ENCODE results near the gene BSDC1. TPM values are rescaled to one million over a fixed set of nuclear protein-coding genes. Genes with fewer than 3 reads are reported as not detected.
A peak's percentile ranks its signal among the peaks of the same experiment; 100 is the strongest.
"Not testable (repeated sequence)": the region's sequence is repeated elsewhere in the genome, so short reads cannot be mapped to it uniquely, and the experiment has no call there.

Gene BSDC1
- total RNA-seq, 4 donors from 2014 or later, result 89.1 to 140 (median 109) TPM

DNA sequence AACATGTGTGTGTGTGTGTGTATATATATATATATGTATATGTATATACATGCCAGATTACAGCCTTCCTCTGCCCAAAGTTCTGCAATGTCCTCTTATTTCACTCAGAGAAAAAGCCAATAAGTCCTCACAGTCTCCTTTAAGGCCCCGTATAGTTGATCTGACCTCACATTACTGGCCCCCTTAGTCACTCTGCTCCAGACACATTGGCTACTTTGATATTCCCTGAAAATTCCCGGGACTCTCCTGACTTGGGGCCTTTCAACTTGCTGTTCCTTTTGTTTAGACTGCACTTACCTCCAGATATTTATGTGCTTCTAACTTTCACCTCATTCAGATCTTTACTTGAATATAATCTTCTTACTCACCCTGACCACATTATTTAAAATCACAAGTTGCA, 4.2 kb upstream of the BSDC1 start:
- H3K27ac ChIP-seq, result no peak overlapping the region
- H3K4me1 ChIP-seq, result peaks cover 0 to 8% (median 3%) of the 10 kb centered on the region in 4 donors
- no peaks in the 10 kb centered on the region for H3K27me3 ChIP-seq
- TF ChIP-seq, protein P1, sequence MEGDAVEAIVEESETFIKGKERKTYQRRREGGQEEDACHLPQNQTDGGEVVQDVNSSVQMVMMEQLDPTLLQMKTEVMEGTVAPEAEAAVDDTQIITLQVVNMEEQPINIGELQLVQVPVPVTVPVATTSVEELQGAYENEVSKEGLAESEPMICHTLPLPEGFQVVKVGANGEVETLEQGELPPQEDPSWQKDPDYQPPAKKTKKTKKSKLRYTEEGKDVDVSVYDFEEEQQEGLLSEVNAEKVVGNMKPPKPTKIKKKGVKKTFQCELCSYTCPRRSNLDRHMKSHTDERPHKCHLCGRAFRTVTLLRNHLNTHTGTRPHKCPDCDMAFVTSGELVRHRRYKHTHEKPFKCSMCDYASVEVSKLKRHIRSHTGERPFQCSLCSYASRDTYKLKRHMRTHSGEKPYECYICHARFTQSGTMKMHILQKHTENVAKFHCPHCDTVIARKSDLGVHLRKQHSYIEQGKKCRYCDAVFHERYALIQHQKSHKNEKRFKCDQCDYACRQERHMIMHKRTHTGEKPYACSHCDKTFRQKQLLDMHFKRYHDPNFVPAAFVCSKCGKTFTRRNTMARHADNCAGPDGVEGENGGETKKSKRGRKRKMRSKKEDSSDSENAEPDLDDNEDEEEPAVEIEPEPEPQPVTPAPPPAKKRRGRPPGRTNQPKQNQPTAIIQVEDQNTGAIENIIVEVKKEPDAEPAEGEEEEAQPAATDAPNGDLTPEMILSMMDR (IDR thresholded peaks at IDR 0.05), result no peak
- no peak for TF ChIP-seq POLR2A (IDR thresholded peaks at IDR 0.05)
- H3K9me3 ChIP-seq, result no peaks in the 10 kb centered on the region
- no peaks in the 10 kb centered on the region for H3K36me3 ChIP-seq
- no peak for DNase-seq
- H3K4me3 ChIP-seq, result no peak overlapping the region

DNA sequence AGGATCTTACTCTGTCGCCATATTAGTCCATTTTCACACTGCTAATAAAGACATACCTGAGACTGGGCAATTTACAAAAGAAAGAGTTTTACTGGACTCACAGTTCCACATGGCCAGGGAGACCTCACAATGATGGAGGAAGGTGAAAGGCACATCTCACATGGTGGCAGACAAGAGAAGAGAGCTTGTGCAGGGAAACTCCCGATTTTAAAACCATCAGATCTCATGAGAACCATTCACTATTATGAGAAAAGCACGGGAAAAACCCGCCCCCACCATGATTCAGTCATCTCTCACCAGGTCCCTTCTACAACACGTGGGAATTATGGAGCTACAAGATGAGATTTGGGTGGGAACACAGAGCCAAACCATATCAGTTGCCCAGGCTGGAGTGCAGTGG, 2.3 kb upstream of the BSDC1 start:
- not testable (repeated sequence) for H3K27me3 ChIP-seq, H3K27ac ChIP-seq, DNase-seq, H3K9me3 ChIP-seq, H3K36me3 ChIP-seq, H3K4me3 ChIP-seq
- peaks cover 0 to 26% (median 5%) of the 10 kb centered on the region in 4 donors for H3K4me1 ChIP-seq

DNA sequence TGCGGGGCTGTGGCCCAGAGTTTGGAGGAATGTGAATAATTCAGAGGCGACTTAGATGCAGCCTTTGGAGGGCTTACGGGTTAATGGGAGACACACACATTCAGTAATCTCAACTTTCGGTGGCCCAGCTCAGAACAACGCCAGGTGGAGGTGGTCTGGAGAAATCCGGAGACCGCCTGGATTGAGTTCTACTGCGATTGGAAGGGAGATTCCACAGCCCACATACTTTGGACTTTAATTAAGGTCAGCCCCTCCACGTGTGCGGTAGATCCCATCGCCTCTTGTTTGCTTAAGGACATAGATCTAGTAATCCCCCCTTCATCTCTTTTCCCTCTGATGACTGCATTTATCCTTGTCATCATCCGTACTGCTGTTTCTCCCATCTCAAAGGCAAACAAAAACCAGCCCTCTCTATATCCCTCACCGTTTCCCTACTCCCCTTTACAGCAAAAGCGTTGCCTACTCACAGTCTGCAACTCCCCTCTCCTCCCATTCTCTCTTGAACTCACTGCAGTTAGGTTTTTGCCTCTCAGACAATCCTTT, 720 bp upstream of the BSDC1 start:
- Histone ChIP-seq H3K27me3 (no peaks in the 10 kb centered on the region), H3K4me1 (peaks cover 0 to 23% (median 3%) of the 10 kb centered on the region in 4 donors), H3K4me3 (peak overlapping the region; percentile 63 to 91 (median 71)), H3K27ac (peak overlapping the region; percentile 84 to 90 (median 88)), H3K36me3 (peaks cover 0 to 20% (median 0%) of the 10 kb centered on the region in 3 donors), H3K9me3 (no peaks in the 10 kb centered on the region)
- TF ChIP-seq, protein P1 (IDR thresholded peaks at IDR 0.05), result no peak
- TF ChIP-seq POLR2A (IDR thresholded peaks at IDR 0.05), result no peak
- DNase-seq, result no peak

DNA sequence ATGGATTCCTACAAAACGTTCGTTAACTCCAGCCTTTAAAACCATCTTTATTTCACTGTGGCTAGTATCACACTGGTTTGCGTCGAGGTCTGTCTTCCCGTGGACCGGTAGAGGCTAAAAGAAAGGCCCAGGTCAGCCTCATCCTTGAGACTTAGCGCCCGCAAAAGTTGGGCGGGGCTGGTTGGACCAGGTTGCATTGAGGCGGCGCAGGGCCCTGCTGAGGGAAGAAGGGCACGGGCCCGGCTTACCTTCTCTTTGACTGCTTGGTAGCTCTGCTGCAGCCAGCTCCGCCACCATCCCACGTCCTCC, 455 bp downstream of the BSDC1 start:
- Histone ChIP-seq H3K27ac (peak overlapping the region; percentile 84 to 90 (median 88)), H3K36me3 (peaks cover 0 to 31% (median 0%) of the 10 kb centered on the region in 3 donors), H3K27me3 (no peaks in the 10 kb centered on the region), H3K9me3 (no peaks in the 10 kb centered on the region), H3K4me3 (peak overlapping the region; percentile 63 to 91 (median 71)), H3K4me1 (peaks cover 0 to 23% (median 3%) of the 10 kb centered on the region in 4 donors)
- TF ChIP-seq, protein P1 (IDR thresholded peaks at IDR 0.05), result no peak
- TF ChIP-seq POLR2A (IDR thresholded peaks at IDR 0.05), result no peak
- peak in 2 of 3 donors; percentile 53 to 78 for DNase-seq

DNA sequence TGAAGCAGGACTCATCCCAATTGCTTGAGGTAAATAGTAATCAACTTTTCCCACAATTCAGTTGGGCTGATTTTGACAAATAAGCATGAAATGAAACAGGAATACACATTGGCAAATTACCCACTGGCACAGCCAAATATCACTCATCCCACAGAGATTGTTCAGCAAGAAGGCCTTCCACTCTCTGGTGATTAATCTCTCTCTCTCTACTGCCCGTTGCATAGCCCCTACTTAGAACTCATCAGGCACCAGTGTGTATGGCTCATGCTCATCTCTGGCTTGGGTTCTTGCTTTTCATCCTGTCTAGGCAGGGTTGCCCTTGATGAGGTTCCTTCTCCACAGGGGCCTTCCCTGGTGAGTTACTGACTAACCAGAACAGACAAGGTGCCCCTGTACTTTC, 1.1 kb downstream of the BSDC1 start:
- no peaks in the 10 kb centered on the region for H3K9me3 ChIP-seq
- no peaks in the 10 kb centered on the region for H3K27me3 ChIP-seq
- peaks cover 0 to 23% (median 3%) of the 10 kb centered on the region in 4 donors for H3K4me1 ChIP-seq
- DNase-seq, result no peak
- TF ChIP-seq POLR2A (IDR thresholded peaks at IDR 0.05), result no peak
- TF ChIP-seq, protein P1 (IDR thresholded peaks at IDR 0.05), result no peak
- H3K4me3 ChIP-seq, result peak overlapping the region in 2 of 4 donors; percentile 68 to 91
- peaks cover 0 to 38% (median 0%) of the 10 kb centered on the region in 3 donors for H3K36me3 ChIP-seq
- peak overlapping the region in 1 of 4 donors; percentile 87 for H3K27ac ChIP-seq

DNA sequence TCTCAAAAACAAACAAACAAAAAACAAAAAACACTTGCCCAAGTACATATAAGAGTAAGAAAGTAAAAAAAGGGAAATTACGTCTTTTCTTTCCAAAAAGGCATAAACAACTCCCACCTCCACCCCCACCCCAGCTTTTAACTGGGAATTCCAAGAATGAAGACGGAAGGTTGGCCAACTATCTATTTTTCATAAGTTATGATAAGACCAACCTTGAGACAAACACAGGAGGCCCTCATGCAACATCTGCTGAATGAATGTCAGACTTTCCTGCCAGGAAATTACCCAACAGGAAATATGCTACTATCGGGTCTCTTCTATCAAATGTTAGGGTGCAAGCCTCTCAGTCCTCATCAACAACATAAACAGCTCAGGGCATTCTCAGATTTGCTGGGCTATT, 1.9 kb downstream of the BSDC1 start:
- H3K9me3 ChIP-seq, result no peaks in the 10 kb centered on the region
- no peak for DNase-seq
- peaks cover 0 to 23% (median 3%) of the 10 kb centered on the region in 4 donors for H3K4me1 ChIP-seq
- no peaks in the 10 kb centered on the region for H3K27me3 ChIP-seq
- no peak overlapping the region for H3K27ac ChIP-seq
- peaks cover 0 to 44% (median 0%) of the 10 kb centered on the region in 3 donors for H3K36me3 ChIP-seq
- no peak overlapping the region for H3K4me3 ChIP-seq
- TF ChIP-seq POLR2A (IDR thresholded peaks at IDR 0.05), result no peak
- TF ChIP-seq, protein P1 (IDR thresholded peaks at IDR 0.05), result no peak
